Panc1 (cell line): ENCODE data around the gene SLC38A5. TPM values are rescaled to one million over a fixed set of nuclear protein-coding genes. Genes with fewer than 3 reads are reported as not detected.
A peak's percentile ranks its signal among the peaks of the same experiment; 100 is the strongest.

ENCODE experiments used
- ATAC-seq: fragments of 200-7000 bp; cut with Tn5 transposase; 2 replicates; pipeline ENCODE4 v1.9.1; 2020; ENCODE audit warnings: mild to moderate bottlenecking, moderate library complexity
- BruUV-seq: library from RNA; stranded (reverse); fragments of 400-500 nt; replicated peaks from 2 replicates; lab custom pipeline; 2021; lab: Mats Ljungman, UMichigan
- CTCF ChIA-PET: fragments of 300-600 bp; sonication (Branson Sonifier 250); formaldehyde crosslinking; loops from one replicate; lab custom pipeline; 2022; ENCODE audit warnings: antibody characterized with exemption; lab: Charles Lee
- POLR2A ChIA-PET: fragments of 300-600 bp; sonication (Branson Sonifier 250); formaldehyde crosslinking; loops from one replicate; lab custom pipeline; 2022; ENCODE audit warnings: antibody characterized with exemption; lab: Charles Lee
- DNase-seq: peaks from one replicate; pipeline ENCODE4 v3.0.0-alpha.2; 2010; ENCODE audit warnings: low read depth, low spot score
- H3K27ac ChIP-seq: 2 replicates; pipeline ENCODE4 v1.5.1; 2011; ENCODE audit warnings: mild to moderate bottlenecking, low read length, inconsistent platforms
- H3K27me3 ChIP-seq: fragments of 200-500 bp; sonication (Bioruptor generic); 2 replicates; pipeline ENCODE4 v1.6.0; 2014; ENCODE audit warnings: low read length, inconsistent platforms; ENCODE audit not compliant: control insufficient read depth, insufficient read depth
- H3K36me3 ChIP-seq: fragments of 200-500 bp; sonication (Bioruptor generic); 2 replicates; pipeline ENCODE4 v1.5.1; 2014; ENCODE audit warnings: inconsistent platforms, mild to moderate bottlenecking, low read length, moderate library complexity; ENCODE audit not compliant: control insufficient read depth, insufficient read depth
- H3K4me1 ChIP-seq: 2 replicates; pipeline ENCODE4 v1.5.1; 2011; ENCODE audit warnings: inconsistent platforms, mild to moderate bottlenecking, low read length, moderate library complexity; ENCODE audit not compliant: control insufficient read depth, insufficient read depth
- H3K4me3 ChIP-seq, 2 experiments: 2 replicates each; pipeline ENCODE4 v1.5.1; 2011 to 2012; ENCODE audit warnings: low read depth in 2 of 2, low read length in 2 of 2, mild to moderate bottlenecking in 2 of 2, inconsistent platforms in 1 of 2, moderate library complexity in 1 of 2
- H3K9me3 ChIP-seq: fragments of 200-500 bp; sonication (Bioruptor generic); 2 replicates; pipeline ENCODE4 v1.5.1; 2014; ENCODE audit warnings: low read depth, mild to moderate bottlenecking, inconsistent platforms, low read length, moderate library complexity; ENCODE audit not compliant: control insufficient read depth, insufficient read depth
- CTCF ChIP-seq: fragments of 450-650 bp; IDR thresholded peaks from 2 replicates; pipeline ENCODE4 v1.5.1; 2017; ENCODE audit warnings: mild to moderate bottlenecking
- POLR2AphosphoS5 ChIP-seq: IDR thresholded peaks from 2 replicates; pipeline ENCODE4 v1.6.1; 2012; ENCODE audit warnings: mild to moderate bottlenecking, low read depth, low read length, moderate library complexity
- REST ChIP-seq, 2 experiments: IDR thresholded peaks; 2 replicates each; pipeline ENCODE4 v1.6.1; 2011 to 2012; ENCODE audit warnings: low read depth in 2 of 2, control low read depth in 1 of 2, low read length in 1 of 2, mild to moderate bottlenecking in 1 of 2, moderate library complexity in 1 of 2; ENCODE audit not compliant: insufficient read depth in 1 of 2
- SIN3A ChIP-seq: IDR thresholded peaks from 2 replicates; pipeline ENCODE4 v1.6.1; 2012; ENCODE audit warnings: low read depth, mild to moderate bottlenecking, low read length, moderate library complexity, borderline replicate concordance; ENCODE audit not compliant: insufficient read depth
- TCF7L2 ChIP-seq: IDR thresholded peaks from 2 replicates; pipeline ENCODE4 v1.6.1; 2011; ENCODE audit warnings: mild to moderate bottlenecking, low read depth, low read length, inconsistent platforms
- in situ Hi-C: cut with HindIII; loops from 2 replicates; pipeline ENCODE4 v1.10.0; 2016; ENCODE audit warnings: low sequenced_read_pairs, low pct_unique_long_range_greater_than_20kb
- intact Hi-C: fragments of 100-400 bp; cut with micrococcal nuclease; formaldehyde crosslinking; loops from one replicate; pipeline ENCODE4 v1.10.0; 2022; ENCODE audit not compliant: unreplicated experiment
- total RNA-seq: library from RNA; stranded (reverse); gene quantifications from one replicate; pipeline ENCODE4 v1.2.1, GENCODE V29; 2021; ENCODE audit not compliant: unreplicated experiment

The SLC38A5 gene
- total RNA-seq, 1 experiment from 2014 or later, result 1.1 TPM

GRCh38 chrX:48476919-48477318 is 6.9 kb upstream of the SLC38A5 start:
- no peaks in the 10 kb centered on the region for H3K9me3 ChIP-seq
- H3K27ac ChIP-seq, result peak overlapping the region; percentile 89
- POLR2A ChIA-PET, result no interaction called here
- ATAC-seq (no peak), DNase-seq (no peak)
- no peaks in the 10 kb centered on the region for H3K27me3 ChIP-seq
- in situ Hi-C loops (no loop called here), intact Hi-C loops (no loop called here)
- BruUV-seq, result TSS peak; percentile 74
- peak overlapping the region; percentile 94 to 95 for H3K4me3 ChIP-seq
- TF ChIP-seq SIN3A (no peak), CTCF (no peak), TCF7L2 (no peak), POLR2AphosphoS5 (no peak), REST (IDR thresholded peaks at IDR 0.05; ENCODE audit: insufficient read depth in 1 of 2, low read depth in 2 of 2, low read length in 1 of 2) (no peak)
- peaks cover 5% of the 10 kb centered on the region for H3K4me1 ChIP-seq
- CTCF ChIA-PET, result no interaction called here
- H3K36me3 ChIP-seq, result no peaks in the 10 kb centered on the region

- POLR2A ChIA-PET, result no interaction called here
- Histone ChIP-seq H3K27ac (peak within 1 kb of the TSS; percentile 89), H3K27me3 (no peaks in the 10 kb centered on the region), H3K9me3 (no peaks in the 10 kb centered on the region), H3K4me3 (peak within 1 kb of the TSS; percentile 94 to 95), H3K4me1 (peaks cover 5% of the 10 kb centered on the region), H3K36me3 (no peaks in the 10 kb centered on the region)
- CTCF ChIA-PET, result no interaction called here
- in situ Hi-C loops (no loop called here), intact Hi-C loops (no loop called here)
- TF ChIP-seq TCF7L2, result peak; percentile 93
- TF ChIP-seq POLR2AphosphoS5, result peak; percentile 48; the same call in 1 of the 2 replicates
- TF ChIP-seq REST (IDR thresholded peaks at IDR 0.05; ENCODE audit: insufficient read depth in 1 of 2, low read depth in 2 of 2, low read length in 1 of 2), result 0 out of 4 replicates have a peak, but pooled peaks of 1 of the 2 experiments have one; percentile 23
- TF ChIP-seq SIN3A, result no peak
- TF ChIP-seq CTCF, result no peak
- BruUV-seq, result no TSS peak
- DNase-seq (peak; percentile 67), ATAC-seq (peak; percentile 98)
These were observed 5.9 kb upstream of the SLC38A5 start, which contains the start of gene FTSJ1 for GRCh38 chrX:48475774-48476577. TSS of gene FTSJ1 (plus strand) at chrX:48476199. CDS start at chrX:48478048, 1,849 bp downstream.
